ENCODE results near the gene FBLN1.
"Not testable (repeated sequence)": the region's sequence is repeated elsewhere in the genome, so short reads cannot be mapped to it uniquely, and the experiment has no call there.

FBLN1 gene

DNA sequence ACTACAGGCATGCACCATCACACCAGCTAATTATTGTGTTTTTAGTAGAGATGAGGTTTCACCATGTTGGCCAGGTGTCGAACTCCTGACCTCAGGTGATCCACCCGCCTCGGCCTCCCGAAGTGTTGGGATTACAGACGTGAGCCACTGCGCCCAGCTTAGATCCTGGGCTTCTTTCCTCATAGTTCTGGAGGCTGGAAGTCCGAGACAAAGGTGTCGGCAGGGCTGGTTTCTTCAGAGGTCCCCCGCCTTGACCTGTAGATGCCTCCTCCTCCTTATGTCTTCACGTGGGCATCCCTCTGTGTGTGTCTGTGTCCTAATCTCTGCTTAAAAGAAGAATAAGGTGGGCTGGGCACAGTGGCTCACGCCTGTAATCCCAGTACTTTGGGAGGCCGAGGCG, 44.2 kb upstream of the FBLN1 start:
- TF ChIP-seq, protein P1, sequence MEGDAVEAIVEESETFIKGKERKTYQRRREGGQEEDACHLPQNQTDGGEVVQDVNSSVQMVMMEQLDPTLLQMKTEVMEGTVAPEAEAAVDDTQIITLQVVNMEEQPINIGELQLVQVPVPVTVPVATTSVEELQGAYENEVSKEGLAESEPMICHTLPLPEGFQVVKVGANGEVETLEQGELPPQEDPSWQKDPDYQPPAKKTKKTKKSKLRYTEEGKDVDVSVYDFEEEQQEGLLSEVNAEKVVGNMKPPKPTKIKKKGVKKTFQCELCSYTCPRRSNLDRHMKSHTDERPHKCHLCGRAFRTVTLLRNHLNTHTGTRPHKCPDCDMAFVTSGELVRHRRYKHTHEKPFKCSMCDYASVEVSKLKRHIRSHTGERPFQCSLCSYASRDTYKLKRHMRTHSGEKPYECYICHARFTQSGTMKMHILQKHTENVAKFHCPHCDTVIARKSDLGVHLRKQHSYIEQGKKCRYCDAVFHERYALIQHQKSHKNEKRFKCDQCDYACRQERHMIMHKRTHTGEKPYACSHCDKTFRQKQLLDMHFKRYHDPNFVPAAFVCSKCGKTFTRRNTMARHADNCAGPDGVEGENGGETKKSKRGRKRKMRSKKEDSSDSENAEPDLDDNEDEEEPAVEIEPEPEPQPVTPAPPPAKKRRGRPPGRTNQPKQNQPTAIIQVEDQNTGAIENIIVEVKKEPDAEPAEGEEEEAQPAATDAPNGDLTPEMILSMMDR (IDR thresholded peaks at IDR 0.05; ENCODE audit: low read depth, low read length): no peak
- H3K4me3 ChIP-seq (ENCODE audit: low read depth, low read length): no peak overlapping the region

DNA sequence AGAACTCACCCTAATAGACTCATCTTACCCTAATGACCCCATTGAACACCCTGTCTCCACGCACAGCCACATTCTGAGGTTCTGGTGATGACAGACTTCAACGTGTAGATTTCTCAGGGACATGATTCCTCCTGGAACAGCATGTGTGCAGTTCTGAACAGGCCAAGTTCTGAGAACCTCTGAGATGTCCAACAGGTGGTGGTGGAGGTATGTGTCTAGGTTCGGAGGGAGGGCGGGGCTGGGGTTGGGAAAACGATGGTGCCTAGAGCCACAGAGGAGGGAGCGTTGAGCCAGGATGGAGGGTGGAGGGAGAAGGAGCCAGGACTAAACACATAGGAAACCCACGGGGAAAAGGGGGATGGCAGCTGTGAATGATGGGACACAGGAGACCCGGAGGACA, 43.4 kb upstream of the FBLN1 start:
- TF ChIP-seq, protein P1 (IDR thresholded peaks at IDR 0.05; ENCODE audit: low read depth, low read length): no peak
- no peak overlapping the region for H3K4me3 ChIP-seq (ENCODE audit: low read depth, low read length)

DNA sequence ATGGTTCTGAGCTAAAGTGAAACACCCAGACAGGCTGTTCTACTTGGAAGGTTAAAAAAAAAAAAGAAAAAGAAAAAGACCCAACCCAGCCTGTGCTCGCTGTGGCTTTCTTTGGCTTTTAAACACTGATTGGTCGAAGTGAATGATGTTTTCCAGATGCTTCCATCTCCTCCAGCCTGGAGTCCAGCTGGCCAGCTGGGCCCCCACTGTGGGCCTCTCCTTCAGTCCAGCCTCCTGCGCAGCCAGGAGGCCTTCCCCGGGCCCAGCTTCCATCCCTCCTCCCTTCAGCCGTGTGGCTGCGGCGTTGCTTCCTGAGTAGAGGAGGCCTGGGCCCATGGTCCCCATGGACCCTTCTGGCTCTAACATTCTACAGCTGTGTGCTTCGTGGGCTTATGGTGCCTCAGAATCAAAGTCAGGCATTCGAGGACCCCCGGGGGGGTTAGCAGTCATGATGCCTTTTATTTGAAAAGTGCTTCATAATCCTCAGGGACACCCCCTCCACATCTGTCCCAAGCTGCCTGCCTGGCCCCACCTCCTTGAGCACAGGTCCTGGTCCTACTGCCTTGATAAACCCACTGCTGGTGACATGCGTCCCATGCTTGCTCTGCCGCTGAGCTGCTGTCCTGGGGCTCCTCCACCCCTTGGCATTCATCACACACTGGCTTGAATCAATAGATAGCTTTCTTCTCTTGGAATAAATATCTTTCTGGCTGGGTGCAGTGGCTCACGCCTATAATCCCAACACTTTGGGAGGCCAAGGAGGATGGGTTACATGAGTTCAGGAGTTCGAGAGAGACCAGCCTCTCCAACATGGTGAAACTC, 42.2 kb upstream of the FBLN1 start:
- no peak overlapping the region for H3K4me3 ChIP-seq (ENCODE audit: low read depth, low read length)
- TF ChIP-seq, protein P1 (IDR thresholded peaks at IDR 0.05; ENCODE audit: low read depth, low read length): no peak

DNA sequence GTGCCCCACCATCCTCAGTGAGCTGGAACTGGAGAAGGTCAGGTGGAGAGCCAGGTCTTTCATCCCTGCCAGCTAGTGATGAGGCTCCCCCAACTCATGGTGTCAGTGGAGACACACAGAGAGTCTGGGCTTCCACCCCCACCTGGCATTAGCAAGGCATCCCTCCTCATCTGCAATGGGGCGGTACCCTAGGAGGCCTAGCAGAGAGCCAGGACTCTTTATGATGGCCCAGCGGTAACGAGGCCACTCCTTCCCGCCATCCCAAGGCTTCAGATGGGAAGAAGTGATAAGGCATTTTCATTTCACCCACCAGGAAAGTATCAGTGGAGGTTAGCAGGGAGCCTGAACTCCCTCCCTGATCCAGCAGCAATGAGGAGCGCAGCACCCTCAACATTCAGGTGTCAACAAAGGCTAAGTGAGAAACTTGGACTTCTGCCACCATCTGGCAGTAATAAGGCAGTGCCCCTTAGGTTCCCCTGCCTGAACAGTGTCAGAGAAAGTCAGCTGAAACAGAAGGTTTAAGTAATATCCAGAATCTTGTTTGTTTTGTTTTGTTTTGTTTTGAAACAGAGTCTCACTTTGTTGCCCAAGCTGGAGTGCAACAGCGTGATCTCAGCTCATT, 40.5 kb upstream of the FBLN1 start:
- no peak overlapping the region for H3K4me3 ChIP-seq (ENCODE audit: low read depth, low read length)
- TF ChIP-seq, protein P1 (IDR thresholded peaks at IDR 0.05; ENCODE audit: low read depth, low read length): no peak

DNA sequence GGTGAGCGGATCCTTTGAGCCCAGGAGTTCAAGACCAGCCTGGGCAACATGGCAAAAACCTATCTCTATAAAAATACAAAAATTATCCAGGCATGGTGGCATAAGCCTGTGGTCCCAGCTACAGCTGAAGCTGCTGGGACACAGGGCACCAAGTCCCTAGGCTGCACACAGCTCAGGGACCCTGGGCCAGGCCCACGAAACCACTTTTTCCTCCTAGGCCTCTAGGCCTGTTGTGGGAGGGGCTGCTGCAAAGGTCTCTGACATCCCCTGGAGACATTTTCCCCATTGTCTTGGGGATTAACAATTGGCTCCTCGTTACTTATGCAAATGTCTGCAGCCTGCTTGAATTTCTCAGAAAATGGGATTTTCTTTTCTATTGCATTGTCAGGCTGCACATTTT, 39.0 kb upstream of the FBLN1 start:
- not testable (repeated sequence) for H3K4me3 ChIP-seq (ENCODE audit: low read depth, low read length)

DNA sequence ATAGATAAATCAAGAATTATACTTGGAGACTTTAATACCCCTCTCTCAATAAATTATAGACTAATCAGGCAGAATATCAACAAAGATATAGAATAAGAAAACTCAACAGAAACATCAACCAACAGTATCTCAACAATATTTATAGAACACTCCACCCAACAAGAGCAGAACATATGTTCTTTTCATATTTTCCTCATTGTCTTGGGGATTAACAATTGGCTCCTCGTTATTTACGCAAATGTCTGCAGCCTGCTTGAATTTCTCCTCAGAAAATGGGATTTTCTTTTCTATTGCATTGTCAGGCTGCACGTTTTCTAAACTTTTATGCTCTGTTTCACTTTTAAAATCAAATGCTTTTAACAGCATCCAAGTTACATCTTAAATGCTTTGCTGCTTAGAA, 37.0 kb upstream of the FBLN1 start:
- TF ChIP-seq, protein P1 (IDR thresholded peaks at IDR 0.05; ENCODE audit: low read depth, low read length): no peak

DNA sequence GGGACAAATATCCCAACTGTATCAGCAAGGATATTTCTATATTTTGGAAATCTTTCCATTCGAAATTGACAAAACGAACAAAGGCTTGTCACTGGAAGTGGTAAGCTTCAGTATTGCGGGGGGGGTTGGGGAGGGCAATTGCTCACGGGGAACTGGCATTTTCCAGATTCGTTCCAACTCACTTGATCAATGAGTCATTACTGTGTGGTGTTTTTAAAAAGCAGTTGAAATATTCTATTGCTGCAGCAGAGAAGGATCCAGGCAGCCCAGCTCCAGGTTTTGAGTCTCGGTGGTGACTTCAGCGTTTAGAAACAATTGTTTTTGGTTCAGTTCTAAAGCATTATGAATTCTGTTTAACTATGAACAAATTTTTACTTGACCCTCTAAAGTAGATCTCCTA, 33.8 kb upstream of the FBLN1 start:
- H3K4me3 ChIP-seq (ENCODE audit: low read depth, low read length): no peak overlapping the region
- TF ChIP-seq, protein P1 (IDR thresholded peaks at IDR 0.05; ENCODE audit: low read depth, low read length): no peak

More for the DNA sequence above, 37.0 kb upstream of the FBLN1 start:
- no peak overlapping the region for H3K4me3 ChIP-seq (ENCODE audit: low read depth, low read length)
